Fibroblast of the conjunctiva (primary cell): ENCODE data around the gene HPGD.

ENCODE experiments used
- DNase-seq: peaks from one replicate; pipeline ENCODE4 v3.0.0-alpha.2; 2010; ENCODE audit warnings: low read depth

Gene HPGD

GRCh38 chr4:174474457-174475075 lies 47.7 kb downstream of the HPGD start:
- DNase-seq: no peak

- DNase-seq: no peak
Measured at GRCh38 chr4:174467107-174467506, 55.2 kb downstream of the HPGD start.

GRCh38 chr4:174464949-174465348 lies 57.3 kb downstream of the HPGD start:
- no peak for DNase-seq

- no peak for DNase-seq
Measured at GRCh38 chr4:174461466-174462106, 60.7 kb downstream of the HPGD start.

- DNase-seq: no peak
Measured at GRCh38 chr4:174460684-174461083, 61.6 kb downstream of the HPGD start.

- no peak for DNase-seq
Measured at GRCh38 chr4:174457468-174457867, 64.8 kb downstream of the HPGD start.

- DNase-seq: no peak
Measured at GRCh38 chr4:174454815-174455473, 67.3 kb downstream of the HPGD start.

- DNase-seq: no peak
Measured at GRCh38 chr4:174451718-174452296, 70.5 kb downstream of the HPGD start.

GRCh38 chr4:174450786-174451125 lies 71.5 kb downstream of the HPGD start:
- no peak for DNase-seq

GRCh38 chr4:174449944-174450785 lies 72.1 kb downstream of the HPGD start:
- no peak for DNase-seq

GRCh38 chr4:174449152-174449551 lies 73.1 kb downstream of the HPGD start:
- no peak for DNase-seq

GRCh38 chr4:174444390-174444789 lies 77.9 kb downstream of the HPGD start:
- DNase-seq: no peak
